HG03045 (cell line): ENCODE results near the gene KCNMB4.
"Not testable (repeated sequence)": the region's sequence is repeated elsewhere in the genome, so short reads cannot be mapped to it uniquely, and the experiment has no call there.

Experiments
- ATAC-seq: cut with Tn5 transposase; IDR thresholded peaks from one replicate; pipeline ENCODE4 v1.9.1; 2021; ENCODE audit warnings: mild to moderate bottlenecking, moderate library complexity; ENCODE audit not compliant: unreplicated experiment

Gene KCNMB4

DNA sequence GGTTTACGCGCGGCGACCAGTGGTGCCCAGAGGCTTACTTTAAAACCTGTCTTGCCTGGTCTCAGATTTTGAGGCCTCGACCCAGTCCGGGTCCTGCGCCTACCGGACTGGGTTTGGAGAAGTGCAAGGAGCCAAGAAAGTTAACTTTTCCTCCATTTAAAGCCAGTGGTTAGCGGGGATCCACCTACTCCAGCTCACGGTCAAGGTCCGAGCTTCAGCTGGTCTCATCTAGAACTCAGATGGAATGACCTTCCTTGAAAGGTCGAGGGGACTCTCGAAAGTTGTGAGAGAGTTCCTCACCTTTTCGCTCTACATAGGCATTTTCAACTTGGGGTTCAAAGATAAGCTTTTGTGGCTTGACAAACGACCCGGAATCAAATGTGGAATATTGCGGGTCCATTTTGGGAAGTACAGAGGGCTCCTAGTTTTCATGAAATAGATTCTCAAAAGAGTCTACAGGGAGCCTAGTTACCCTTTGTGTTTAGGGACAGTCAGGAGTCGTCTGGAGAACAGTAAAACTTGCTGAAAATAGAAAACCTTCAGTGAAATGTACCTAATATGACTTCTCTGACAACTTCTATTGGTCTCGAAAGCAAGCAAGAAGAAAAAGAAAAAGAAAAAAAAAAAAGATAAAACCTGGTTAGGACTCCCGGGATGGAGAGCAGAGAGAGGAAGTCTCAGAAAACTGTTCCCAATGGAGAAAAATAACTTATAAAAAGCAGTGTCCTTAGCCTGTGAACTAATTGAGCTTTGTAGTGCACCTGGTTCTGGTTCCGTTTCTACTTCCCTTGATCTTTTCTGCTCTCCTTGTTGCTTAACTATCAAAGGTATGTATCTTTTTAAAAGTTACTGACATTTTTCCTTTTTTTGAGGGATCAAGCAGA, 1.4 kb downstream of the KCNMB4 start:
- ATAC-seq: no peak

DNA sequence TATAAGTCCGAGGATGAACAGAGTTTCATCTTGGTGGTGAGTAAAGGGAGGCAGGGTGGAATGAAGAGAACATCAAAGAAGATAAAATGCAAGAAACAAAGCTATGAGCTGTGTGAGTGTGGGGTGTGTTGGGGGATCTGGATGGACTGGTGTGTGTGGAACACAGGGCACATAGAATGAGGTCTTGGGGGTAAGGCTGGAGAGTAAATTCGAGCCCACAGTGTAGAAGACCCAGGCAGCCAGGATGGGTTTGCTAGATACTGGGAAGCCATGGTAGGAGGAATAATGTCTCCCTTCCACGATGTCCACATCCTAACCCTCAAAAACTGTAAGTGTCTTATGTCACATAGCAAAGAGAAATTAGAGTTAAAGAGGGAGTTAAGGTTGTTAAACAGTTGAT, 6.8 kb downstream of the KCNMB4 start:
- no peak for ATAC-seq

DNA sequence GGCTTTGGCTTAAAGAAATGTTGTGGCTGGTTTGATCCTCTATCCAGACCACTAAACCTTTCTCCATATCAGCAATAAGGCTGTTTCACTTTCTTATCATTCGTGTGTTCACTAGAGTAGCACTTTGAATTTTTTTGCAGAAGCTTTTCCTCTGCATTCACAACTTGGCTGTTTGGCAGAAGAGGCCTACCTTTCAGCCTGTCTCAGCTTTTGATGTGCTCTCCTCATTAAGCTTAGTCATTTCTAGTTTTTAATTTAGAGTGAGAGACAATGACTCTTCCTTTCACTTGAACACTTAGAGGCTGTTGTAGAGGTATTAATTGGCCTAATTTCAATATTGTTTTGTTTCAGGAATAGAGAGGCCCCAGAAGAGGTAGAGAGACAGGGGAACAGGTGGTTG, 13.8 kb downstream of the KCNMB4 start:
- no peak for ATAC-seq

DNA sequence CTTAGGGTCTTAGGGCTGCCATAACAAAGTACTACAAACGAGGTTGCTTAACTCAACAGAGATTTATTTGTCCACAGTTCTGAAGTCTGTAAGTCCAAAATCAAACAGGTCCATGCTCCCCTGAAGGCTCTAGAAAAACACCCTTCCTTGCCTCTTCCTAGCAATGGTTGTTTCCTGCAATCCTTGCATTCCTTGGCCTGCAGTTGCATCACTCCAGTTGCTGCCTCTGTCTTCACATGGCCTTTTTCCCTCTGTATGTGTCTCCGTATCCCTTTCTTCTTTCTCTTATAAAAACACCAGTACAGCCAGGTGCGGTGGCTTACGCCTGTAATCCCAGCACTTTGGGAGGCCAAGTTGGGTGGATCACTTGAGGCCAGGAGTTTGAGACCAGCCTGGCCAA, 17.4 kb downstream of the KCNMB4 start:
- no peak for ATAC-seq

DNA sequence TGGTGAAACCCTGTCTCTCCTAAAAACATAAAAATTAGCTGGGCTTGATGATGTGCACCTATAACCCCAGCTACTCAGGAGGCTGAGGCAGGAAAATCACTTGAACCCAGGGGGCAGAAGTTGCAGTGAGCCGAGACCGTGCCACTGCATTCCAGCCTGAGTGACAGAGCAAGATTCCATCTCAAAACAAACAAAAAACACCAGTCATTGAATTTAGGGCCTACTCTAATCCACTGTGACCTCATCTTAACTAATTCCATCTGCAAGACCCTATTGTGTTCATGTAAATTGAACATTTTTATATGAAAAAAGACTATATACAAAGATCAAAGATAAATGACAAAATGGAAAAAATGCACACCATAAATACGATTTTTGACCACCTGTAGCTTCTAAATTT, 17.8 kb downstream of the KCNMB4 start:
- ATAC-seq: no peak

DNA sequence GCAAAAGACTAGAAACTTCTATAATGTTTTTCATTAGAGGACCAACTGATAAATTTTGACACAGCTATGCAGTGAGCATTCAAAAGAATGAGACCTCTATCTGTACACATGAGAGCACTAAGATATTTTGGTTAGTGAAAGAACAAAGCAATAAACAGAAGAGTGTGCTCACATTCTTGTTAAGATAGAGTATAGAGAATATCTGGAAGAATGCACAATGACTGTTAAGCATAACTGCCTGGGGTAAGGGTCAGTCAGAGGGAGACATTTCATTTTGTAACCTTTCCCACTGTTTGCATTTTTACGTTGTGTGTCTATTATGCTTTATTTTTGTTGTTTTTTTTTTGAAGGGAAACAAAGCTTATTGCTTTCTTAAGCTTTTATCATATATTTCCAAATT, 20.7 kb downstream of the KCNMB4 start:
- no peak for ATAC-seq

DNA sequence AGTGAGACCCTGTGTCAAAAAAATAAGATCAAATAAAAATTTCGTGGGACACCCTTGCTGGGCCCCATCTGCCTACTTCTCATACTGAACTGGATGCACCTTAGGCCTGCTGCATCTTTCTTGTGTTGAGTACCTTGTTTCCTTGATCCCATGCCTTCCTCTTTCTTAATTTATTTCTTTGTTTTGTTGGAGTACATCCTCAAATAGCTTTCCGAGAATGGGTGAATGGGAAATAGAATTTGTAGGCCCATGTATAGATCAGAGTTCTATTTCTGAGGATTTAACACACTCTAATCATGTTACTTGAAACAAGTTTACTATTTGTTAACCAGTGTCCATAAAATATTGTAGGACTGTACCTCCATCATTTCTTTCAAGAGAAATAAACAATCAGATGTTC, 23.6 kb downstream of the KCNMB4 start:
- ATAC-seq: no peak

DNA sequence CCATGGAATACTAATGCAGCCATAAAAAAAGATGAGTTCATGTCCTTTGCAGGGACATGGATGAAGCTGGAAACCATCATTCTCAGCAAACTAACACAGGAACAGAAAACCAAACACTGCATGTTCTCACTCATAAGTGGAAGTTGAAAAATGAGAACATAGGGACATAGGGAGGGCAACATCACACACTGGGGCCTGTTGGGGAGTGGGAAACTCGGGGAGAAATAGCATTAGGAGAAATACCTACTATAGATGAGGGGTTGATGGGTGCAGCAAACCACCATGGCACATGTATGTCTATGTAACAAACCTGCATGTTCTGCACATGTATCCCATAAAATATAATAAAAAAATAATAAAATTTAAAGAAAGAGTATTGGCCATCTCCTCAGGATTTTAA, 26.5 kb downstream of the KCNMB4 start:
- not testable (repeated sequence) for ATAC-seq

DNA sequence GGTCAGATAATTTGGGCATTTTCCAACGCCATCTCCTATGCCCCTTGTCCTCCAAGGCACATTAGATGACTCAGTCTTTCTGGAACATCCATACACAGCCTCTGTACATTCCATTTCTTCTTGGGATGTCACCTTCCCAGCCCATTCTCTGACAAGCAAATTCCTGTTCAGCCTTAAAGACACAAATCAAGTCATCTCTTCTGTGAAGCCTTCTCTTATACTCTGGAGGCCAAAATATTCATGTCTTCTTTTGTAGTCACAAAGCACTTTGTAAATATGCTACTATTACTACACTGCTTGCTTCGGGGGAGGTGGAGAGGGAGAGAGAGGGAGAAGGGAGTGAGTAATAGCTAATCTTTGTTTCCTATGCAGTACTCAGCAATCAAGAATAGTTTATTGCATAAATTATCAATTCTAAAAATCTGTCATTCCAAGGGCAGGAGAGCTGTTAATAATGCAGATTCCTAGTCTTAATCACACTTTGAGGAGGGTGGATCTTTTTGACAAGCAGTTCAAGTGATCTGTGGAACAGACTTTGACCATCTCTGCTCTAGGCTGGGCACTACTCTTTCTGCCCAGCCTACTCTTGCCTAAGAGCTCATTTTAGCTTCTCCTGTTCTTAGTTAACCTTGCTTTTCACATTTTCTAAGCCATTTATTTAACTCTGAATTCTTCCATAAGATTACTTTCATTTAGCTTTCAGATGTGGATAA, 27.9 kb downstream of the KCNMB4 start:
- no peak for ATAC-seq

DNA sequence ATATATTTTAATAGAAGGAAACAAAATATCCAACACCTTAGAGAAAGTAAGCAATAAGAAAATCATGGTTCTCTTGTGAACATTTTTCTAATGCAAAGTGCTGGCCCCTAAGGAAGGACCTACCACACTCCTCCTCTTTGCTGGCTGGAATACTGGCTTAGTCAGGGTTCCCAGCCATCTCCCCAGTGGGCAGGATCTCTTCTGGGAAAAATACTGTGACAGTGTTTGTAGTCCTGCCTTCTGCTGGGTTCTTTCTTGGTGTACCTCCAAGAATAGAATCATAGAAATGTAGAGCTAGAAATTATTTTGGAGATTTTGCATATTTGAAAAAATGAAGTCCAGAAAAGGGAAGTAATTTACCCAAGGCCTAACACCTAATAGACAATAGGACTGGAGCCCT, 31.9 kb downstream of the KCNMB4 start:
- ATAC-seq: no peak

DNA sequence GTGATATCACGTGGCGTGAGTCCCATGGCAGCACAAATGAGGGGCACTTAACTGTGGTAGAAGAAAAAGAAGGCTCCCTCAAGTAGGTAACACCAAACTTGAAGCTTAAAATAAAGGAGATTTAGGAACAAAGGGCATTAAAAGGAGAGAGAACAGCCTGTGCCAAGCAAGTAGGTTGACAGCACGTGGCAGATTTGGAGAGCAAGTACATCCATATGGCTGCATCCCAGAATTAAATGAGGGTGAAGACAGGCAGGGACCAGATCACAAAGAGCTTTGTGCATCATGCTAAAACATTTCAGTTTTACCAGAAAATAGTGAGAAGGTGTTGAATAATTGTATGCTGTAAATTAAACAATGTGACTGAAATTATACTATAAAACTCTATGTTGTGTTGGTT, 32.8 kb downstream of the KCNMB4 start:
- ATAC-seq: no peak

DNA sequence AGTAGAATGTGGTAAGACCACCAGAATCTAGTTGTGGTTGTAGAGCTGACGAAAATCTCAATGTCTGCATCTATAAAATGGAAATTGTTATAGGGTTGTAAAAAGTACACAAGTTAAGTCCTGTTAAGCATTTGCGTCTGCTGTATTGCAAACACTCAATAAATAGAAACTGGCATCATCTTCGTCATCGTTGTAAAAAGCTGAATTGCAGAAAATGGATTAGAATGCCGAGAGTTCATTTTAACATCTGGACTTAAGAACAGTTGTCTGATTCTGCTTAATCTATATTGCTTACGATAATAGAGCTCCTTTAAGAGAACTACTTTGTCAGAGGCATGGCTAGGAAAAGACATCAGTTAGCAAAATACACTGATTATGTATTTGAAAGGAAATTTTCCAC, 33.2 kb downstream of the KCNMB4 start:
- no peak for ATAC-seq

DNA sequence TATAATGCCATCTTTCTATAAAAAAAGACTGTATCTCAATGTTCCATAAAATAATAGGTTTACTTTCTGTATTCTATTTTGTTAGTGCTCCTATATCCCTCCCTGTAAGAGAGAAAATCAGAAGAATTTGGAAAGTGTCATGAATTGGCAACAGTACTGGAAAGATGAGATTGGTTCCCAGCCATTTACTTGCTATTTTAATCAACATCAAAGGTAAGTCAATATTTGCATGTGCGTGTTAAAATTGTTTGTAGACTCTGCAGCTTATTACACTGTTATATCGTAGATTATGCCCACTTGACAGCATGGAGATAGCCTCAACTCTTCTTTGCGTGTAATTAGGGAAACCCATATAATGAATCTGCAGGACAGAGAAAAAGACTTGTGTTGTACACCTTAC, 34.0 kb downstream of the KCNMB4 start:
- no peak for ATAC-seq

DNA sequence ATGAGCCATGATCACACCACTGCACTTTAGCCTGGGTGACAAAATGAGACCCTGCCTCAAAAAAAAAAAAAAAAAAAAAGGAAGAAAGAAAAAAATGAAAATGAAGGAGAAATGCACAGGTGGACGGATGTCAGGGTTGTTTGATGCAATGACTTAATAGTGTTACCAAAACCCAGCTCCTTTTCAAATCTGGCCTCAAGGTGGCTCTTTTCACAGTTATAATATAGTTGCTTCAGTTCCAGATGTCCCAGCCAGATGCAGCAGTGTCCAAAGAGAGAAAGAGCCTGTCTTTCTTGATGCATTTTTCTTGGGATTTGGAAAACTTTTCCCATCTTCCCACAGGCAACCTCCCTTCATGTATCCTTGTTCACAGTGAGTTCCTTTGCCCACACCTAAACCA, 36.5 kb downstream of the KCNMB4 start:
- no peak for ATAC-seq

DNA sequence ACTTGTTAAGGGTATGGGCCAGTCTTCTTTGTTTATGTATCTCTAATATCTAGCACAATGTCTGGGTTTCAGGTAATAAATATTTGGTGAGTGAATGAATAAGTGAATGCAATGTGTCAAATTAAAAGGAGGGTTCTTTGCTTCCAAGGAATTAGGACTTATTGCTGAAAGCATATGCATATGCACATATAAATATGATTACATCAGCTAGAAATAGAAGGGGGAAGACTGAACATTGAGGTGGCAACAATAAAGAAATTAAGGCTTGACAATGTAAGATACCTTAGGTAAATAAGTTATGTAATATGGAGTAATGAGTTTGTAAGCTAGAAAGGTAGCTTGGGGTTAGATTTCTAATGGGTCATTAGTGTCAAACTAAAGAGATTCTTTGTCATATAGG, 37.7 kb downstream of the KCNMB4 start:
- no peak for ATAC-seq

DNA sequence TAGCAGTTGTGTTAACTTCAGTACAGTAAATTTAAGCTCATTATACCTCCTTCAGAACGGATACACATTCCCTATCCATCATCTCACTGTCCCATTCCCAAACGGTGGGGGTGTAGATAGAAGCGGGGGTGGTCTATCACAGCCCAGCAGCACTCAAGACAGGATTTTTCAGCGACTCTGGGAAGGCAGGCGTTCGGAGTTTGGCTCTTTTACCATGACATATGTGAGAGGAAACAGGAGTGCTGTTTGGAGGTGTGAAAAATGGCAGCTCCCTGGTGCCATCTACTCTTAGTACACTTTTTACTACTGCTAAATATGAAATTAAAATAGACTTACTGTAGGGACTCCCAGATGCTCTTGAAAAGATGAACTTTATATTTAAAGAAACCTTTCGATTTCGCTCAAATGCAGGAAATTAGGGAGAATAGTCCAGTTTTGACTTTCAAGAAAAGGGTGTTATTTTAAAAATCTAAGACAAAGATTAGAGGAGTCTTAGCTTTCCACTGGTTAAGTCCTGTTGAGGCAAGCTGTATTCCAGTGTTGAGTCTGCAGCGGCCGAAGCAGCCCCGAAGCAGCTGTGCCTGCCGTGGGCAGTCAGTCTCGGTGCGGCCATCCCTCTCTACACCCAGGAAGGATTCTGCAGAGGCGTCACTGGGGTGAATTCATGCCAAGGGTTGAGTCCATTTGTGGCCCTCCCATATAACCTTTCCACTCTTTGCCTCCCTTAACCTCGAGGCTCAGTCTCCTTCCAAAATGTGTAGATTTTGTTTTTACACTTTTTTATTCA, 42.1 kb downstream of the KCNMB4 start:
- ATAC-seq: no peak

DNA sequence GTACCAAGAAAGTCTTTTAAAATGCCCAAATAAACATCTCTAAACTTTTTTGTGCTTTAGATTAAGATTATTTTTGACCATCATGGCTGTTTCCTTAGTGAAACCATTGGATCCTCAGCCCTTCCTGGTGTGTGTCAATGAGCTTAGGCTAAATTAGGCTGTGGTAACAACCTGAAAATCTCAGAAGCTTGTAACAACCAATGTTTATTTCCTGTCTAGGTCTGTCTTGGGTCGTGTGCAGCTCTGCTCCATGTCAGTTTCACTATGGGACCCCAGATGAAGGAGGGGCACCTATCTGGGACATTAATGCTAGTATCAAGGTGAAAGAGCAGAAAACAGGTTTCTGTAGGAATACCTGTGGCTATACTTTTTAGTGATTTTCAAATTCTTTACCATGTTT, 49.9 kb downstream of the KCNMB4 start:
- no peak for ATAC-seq

DNA sequence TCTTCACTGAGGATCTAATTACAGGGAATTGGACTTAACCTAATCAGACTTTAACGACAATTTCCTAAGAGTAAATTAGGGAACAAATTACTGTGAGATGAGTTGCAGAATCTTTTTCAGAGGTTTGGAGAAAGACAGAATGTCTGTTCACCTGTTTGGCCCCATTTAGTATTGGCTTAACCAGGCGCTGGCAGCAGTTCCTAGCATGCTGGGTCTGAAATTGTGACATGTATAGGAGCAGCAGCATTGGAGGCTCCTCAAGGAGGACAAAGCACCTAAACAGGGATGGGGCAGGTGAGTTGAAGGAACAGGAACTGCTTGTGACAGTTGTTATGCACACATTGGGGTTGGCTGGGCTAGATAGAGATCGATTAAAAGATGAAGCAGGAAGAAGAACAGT, 51.0 kb downstream of the KCNMB4 start:
- no peak for ATAC-seq

DNA sequence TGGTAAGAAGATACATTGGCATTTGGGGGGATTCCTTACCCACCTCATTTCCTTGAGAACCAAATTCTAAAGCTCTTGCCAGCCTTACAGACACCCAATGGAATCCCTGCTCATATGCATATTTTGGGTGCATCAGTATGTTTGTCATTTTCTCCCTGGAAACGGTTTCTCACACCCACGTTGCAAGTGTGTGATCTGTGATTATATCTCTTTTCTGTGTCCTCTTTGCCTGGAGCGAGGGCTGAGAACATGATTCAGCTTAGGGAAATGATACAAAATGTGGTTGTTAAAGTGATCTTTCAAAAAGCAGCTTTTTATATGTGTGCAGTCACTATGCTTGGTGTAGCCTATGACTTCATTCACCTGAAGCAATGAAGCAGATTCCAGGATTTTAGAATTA, 52.0 kb downstream of the KCNMB4 start:
- no peak for ATAC-seq

DNA sequence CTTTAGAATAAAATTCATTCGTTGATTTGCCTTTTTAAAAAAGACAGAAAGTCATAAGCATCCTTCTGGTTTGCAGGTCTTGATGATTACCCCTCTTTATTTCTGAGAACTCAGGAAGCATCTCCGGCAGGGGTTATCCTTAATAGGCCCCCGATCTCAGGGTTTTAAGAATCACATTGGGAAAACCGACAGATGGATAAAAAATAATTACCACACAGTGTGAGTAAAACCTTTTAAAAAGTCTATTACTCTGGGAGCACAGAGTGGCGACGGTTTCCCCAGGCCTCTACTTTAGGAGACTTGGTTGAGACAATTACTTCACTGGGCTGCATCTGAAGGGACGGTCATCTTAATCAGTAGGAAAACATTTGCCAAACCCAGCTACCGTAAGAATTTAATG, 56.5 kb downstream of the KCNMB4 start:
- no peak for ATAC-seq

DNA sequence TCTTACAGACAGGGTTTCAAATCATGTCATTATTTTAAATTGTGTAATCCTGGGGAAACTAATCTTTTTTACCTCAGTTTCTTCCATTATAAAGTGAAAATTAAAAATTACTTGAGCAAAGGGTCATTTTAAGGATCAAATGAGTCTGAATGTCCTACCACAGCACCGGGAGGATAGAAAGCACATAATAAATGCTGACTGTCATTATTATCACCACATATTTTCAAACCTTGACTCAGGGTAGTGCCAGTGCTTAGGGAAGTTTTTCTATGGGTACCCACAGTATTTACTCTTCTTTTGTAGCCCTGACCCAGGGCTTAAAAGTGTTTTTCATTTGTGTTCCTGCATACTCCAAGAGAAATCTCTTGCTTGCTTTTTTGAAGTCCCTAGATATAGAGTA, 60.5 kb downstream of the KCNMB4 start:
- ATAC-seq: no peak

DNA sequence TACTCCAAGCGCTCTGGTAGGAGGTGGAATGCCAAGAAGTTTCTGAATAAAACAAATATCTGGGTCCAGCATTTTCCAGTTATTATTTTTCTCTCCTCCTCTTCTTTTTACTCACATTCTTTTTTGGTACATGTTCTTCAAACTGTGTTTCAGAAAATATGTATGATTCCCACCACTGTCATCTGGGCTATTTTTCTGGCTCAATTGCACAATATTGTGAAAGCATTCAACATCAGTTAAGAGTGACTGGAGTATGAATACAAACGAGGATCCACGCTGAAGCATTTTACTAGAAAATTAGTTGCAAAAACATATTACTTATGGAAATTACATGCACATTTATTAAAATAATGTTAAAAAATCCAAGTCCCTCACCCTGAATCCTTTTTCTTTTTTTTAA, 61.5 kb downstream of the KCNMB4 start:
- ATAC-seq: no peak
